Neural progenitor cell (in vitro differentiated cells): ENCODE results near the gene BCL2A1. TPM values are rescaled to one million over a fixed set of nuclear protein-coding genes. Genes with fewer than 3 reads are reported as not detected.

Source experiments
- DNase-seq: peaks from one replicate; pipeline ENCODE4 v3.0.0-alpha.2; 2016; ENCODE audit warnings: low spot score
- H2AFZ ChIP-seq: fragments of 200-600 bp; sonication (generic); replicated peaks from 2 replicates; pipeline ENCODE4 v1.6.1; 2016; ENCODE audit warnings: antibody characterized with exemption
- H3F3A ChIP-seq: fragments of 200-600 bp; sonication (generic); 2 replicates; pipeline ENCODE4 v1.6.1; 2016; ENCODE audit warnings: antibody characterized with exemption, low read depth
- H3K27ac ChIP-seq: fragments of 200-600 bp; sonication (generic); 2 replicates; pipeline ENCODE4 v1.5.1; 2016; ENCODE audit warnings: mild to moderate bottlenecking
- H3K27me3 ChIP-seq: fragments of 200-600 bp; sonication (generic); 2 replicates; pipeline ENCODE4 v1.6.1; 2016; ENCODE audit warnings: mild to moderate bottlenecking, moderate library complexity
- H3K36me3 ChIP-seq: fragments of 200-600 bp; sonication (generic); 2 replicates; pipeline ENCODE4 v1.5.1; 2016
- H3K4me1 ChIP-seq: fragments of 200-600 bp; sonication (generic); 2 replicates; pipeline ENCODE4 v1.6.1; 2016; ENCODE audit warnings: mixed run types
- H3K4me2 ChIP-seq: fragments of 200-600 bp; sonication (generic); 2 replicates; pipeline ENCODE4 v1.6.1; 2016
- H3K4me3 ChIP-seq: fragments of 200-600 bp; sonication (generic); 2 replicates; pipeline ENCODE4 v1.5.1; 2016
- H3K79me2 ChIP-seq: fragments of 200-600 bp; sonication (generic); 2 replicates; pipeline ENCODE4 v1.6.1; 2016; ENCODE audit warnings: low read depth
- H3K9ac ChIP-seq: fragments of 200-600 bp; sonication (generic); 2 replicates; pipeline ENCODE4 v1.6.1; 2016
- H3K9me3 ChIP-seq: fragments of 200-600 bp; sonication (generic); 2 replicates; pipeline ENCODE4 v1.5.1; 2016; ENCODE audit warnings: low read depth
- H4K20me1 ChIP-seq: fragments of 200-600 bp; sonication (generic); 2 replicates; pipeline ENCODE4 v1.6.1; 2016; ENCODE audit warnings: low read depth
- H3K27ac Mint-ChIP-seq: 3 replicates; pipeline ENCODE4 v1.8.0; 2021; ENCODE audit warnings: mixed read lengths
- H3K27me3 Mint-ChIP-seq: 2 replicates; pipeline ENCODE4 v1.8.0; 2022; ENCODE audit warnings: low read depth, mild to moderate bottlenecking, inconsistent platforms, moderate library complexity, mixed read lengths; ENCODE audit not compliant: insufficient read depth
- H3K36me3 Mint-ChIP-seq: 3 replicates; pipeline ENCODE4 v1.8.0; 2021; ENCODE audit warnings: mixed read lengths
- H3K4me1 Mint-ChIP-seq: 3 replicates; pipeline ENCODE4 v1.8.0; 2021; ENCODE audit warnings: mixed read lengths
- H3K4me3 Mint-ChIP-seq: 3 replicates; pipeline ENCODE4 v1.8.0; 2021; ENCODE audit warnings: mild to moderate bottlenecking, moderate library complexity, mixed read lengths
- H3K9me3 Mint-ChIP-seq: 3 replicates; pipeline ENCODE4 v1.8.0; 2020; ENCODE audit warnings: mixed read lengths
- CTCF ChIP-seq: fragments of 200-600 bp; sonication (generic); IDR thresholded peaks from 2 replicates; pipeline ENCODE4 v1.5.1; 2017; ENCODE audit warnings: antibody characterized with exemption, mild to moderate bottlenecking
- EZH2 ChIP-seq: fragments of 200-600 bp; sonication (generic); IDR thresholded peaks from 2 replicates; pipeline ENCODE4 v1.6.1; 2017; ENCODE audit warnings: antibody characterized with exemption, mild to moderate bottlenecking, moderate library complexity
- EZH2phosphoT487 ChIP-seq: fragments of 200-600 bp; sonication (generic); IDR thresholded peaks from 2 replicates; pipeline ENCODE4 v1.6.1; 2017; ENCODE audit warnings: antibody characterized with exemption
- total RNA-seq: library from RNA; depleted of rRNA; stranded (reverse); fragments of >200 nt; gene quantifications from 2 replicates; pipeline ENCODE4 v1.2.3, GENCODE V29; 2015; ENCODE audit warnings: low replicate concordance

BCL2A1 gene
- total RNA-seq, 1 donor from 2014 or later: not detected

- Mint-ChIP-seq H3K36me3 (peaks cover 31% of the 10 kb centered on the region), H3K27ac (peak overlapping the region; percentile 86), H3K9me3 (peaks cover 44% of the 10 kb centered on the region), H3K4me1 (peaks cover 9% of the 10 kb centered on the region), H3K4me3 (peak overlapping the region; percentile 98), H3K27me3 (no peaks in the 10 kb centered on the region)
- no peaks in the 10 kb centered on the region for H3K9me3 ChIP-seq
- H4K20me1 ChIP-seq: peaks cover 10% of the 10 kb centered on the region
- H3K36me3 ChIP-seq: no peaks in the 10 kb centered on the region
- peaks cover 53% of the 10 kb centered on the region for H3K79me2 ChIP-seq
- no peaks in the 10 kb centered on the region for H3K27me3 ChIP-seq
- H2AFZ ChIP-seq: peak overlapping the region; percentile 74
- TF ChIP-seq EZH2phosphoT487 (no peak), CTCF (no peak), EZH2 (no peak)
- H3K27ac ChIP-seq: peak overlapping the region; percentile 96
- peak overlapping the region; percentile 86 for H3K4me2 ChIP-seq
- peak overlapping the region; percentile 95 for H3K4me3 ChIP-seq
- DNase-seq: peak; percentile 99
- peaks cover 49% of the 10 kb centered on the region for H3F3A ChIP-seq
- H3K9ac ChIP-seq: peak overlapping the region; percentile 84
- H3K4me1 ChIP-seq: peaks cover 30% of the 10 kb centered on the region
These were observed 47.4 kb downstream of the BCL2A1 start for GRCh38 chr15:79923515-79924169.

GRCh38 chr15:79923079-79923514, 47.9 kb downstream of the BCL2A1 start:
- TF ChIP-seq EZH2phosphoT487 (no peak), CTCF (no peak), EZH2 (no peak)
- Mint-ChIP-seq H3K27ac (no peak overlapping the region), H3K9me3 (peaks cover 43% of the 10 kb centered on the region), H3K27me3 (peaks cover 3% of the 10 kb centered on the region), H3K4me1 (peaks cover 9% of the 10 kb centered on the region), H3K36me3 (peaks cover 35% of the 10 kb centered on the region), H3K4me3 (peak overlapping the region; percentile 98)
- H3K27ac ChIP-seq: peak overlapping the region; percentile 96
- H3K36me3 ChIP-seq: no peaks in the 10 kb centered on the region
- H3K4me2 ChIP-seq: peak overlapping the region; percentile 86
- DNase-seq: peak; percentile 78
- H3K9me3 ChIP-seq: no peaks in the 10 kb centered on the region
- peaks cover 36% of the 10 kb centered on the region for H3K4me1 ChIP-seq
- H3K79me2 ChIP-seq: peaks cover 57% of the 10 kb centered on the region
- H3F3A ChIP-seq: peaks cover 49% of the 10 kb centered on the region
- H2AFZ ChIP-seq: peak overlapping the region; percentile 60
- peaks cover 15% of the 10 kb centered on the region for H4K20me1 ChIP-seq
- no peaks in the 10 kb centered on the region for H3K27me3 ChIP-seq
- H3K9ac ChIP-seq: peak overlapping the region; percentile 84
- peak overlapping the region; percentile 95 for H3K4me3 ChIP-seq

GRCh38 chr15:79922512-79923078, 48.4 kb downstream of the BCL2A1 start:
- peaks cover 57% of the 10 kb centered on the region for H3K79me2 ChIP-seq
- no peaks in the 10 kb centered on the region for H3K36me3 ChIP-seq
- Mint-ChIP-seq H3K4me3 (peak overlapping the region; percentile 98), H3K4me1 (peaks cover 9% of the 10 kb centered on the region), H3K9me3 (peaks cover 47% of the 10 kb centered on the region), H3K36me3 (peaks cover 40% of the 10 kb centered on the region), H3K27me3 (peaks cover 5% of the 10 kb centered on the region), H3K27ac (peak overlapping the region; percentile 39)
- peaks cover 18% of the 10 kb centered on the region for H4K20me1 ChIP-seq
- H3K27ac ChIP-seq: peak overlapping the region; percentile 96
- H3K9me3 ChIP-seq: no peaks in the 10 kb centered on the region
- no peak for TF ChIP-seq EZH2
- TF ChIP-seq CTCF: no peak
- no peak for TF ChIP-seq EZH2phosphoT487
- H2AFZ ChIP-seq: no peak overlapping the region
- peak overlapping the region; percentile 86 for H3K4me2 ChIP-seq
- peak overlapping the region; percentile 95 for H3K4me3 ChIP-seq
- H3K27me3 ChIP-seq: no peaks in the 10 kb centered on the region
- H3F3A ChIP-seq: peaks cover 49% of the 10 kb centered on the region
- no peak for DNase-seq
- peaks cover 37% of the 10 kb centered on the region for H3K4me1 ChIP-seq
- peak overlapping the region; percentile 84 for H3K9ac ChIP-seq
